Stimulated activated CD4-positive, alpha-beta T cell treated with anti-CD3 and anti-CD28 coated beads, Interleukin-1b, Interleukin-23, amount 100 ng/mL, for 4 hours (primary cell): ENCODE data around the gene LRP1B.

Source experiments
- DNase-seq, 2 donors: peaks; one replicate each; pipeline ENCODE4 v3.0.0-alpha.2; 2020; ENCODE audit warnings: low read depth in 2 of 2

The LRP1B gene

GRCh38 chr2:141770530-141770929 lies 360.3 kb downstream of the LRP1B start:
- no peak for DNase-seq

DNA sequence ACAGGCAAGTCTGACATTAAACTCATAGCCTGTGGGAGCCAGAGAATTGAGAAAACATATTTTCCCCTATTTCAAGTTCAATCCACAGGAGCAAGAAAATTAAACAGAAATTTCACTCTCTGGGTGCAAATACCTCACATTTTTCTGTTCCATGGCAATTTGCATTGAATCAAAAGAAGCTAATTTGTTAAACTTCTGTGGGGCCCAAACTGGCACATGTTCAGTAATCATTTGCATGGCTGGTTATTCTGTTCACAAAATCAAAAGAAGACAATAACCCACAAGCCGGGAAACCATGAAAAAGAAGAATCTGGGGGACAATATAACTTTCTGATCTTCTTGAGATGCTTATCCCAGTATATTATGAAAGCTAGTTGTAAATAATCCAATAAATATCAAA lies 363.1 kb downstream of the LRP1B start:
- DNase-seq = no peak

GRCh38 chr2:141767051-141767450 lies 363.8 kb downstream of the LRP1B start:
- no peak for DNase-seq

DNA sequence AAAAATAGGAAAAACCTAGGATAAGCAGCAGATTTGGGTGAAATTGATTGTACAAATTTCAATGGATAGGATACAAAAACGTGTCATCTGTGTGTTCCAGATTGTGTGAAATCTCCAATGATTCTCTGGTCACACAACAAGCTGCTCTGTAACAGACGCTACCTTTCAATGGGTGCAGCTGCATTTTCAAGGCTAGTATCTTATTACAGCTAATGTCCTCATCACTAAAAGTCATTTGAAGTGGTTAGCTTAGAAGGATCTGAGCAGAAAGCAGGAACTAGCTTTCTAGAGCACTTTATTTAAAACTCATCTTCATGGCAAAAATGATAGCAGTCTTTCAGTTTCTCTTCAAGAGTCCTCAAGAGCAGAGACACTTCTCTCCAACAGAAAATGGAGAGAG lies 364.6 kb downstream of the LRP1B start:
- no peak for DNase-seq

- no peak for DNase-seq
These were observed 382.2 kb downstream of the LRP1B start for GRCh38 chr2:141748616-141749015.

- no peak for DNase-seq
These were observed 389.2 kb downstream of the LRP1B start for GRCh38 chr2:141741652-141742051.

GRCh38 chr2:141737492-141738255 lies 393.1 kb downstream of the LRP1B start:
- DNase-seq = no peak

GRCh38 chr2:141736466-141736865 lies 394.4 kb downstream of the LRP1B start:
- DNase-seq = no peak

DNA sequence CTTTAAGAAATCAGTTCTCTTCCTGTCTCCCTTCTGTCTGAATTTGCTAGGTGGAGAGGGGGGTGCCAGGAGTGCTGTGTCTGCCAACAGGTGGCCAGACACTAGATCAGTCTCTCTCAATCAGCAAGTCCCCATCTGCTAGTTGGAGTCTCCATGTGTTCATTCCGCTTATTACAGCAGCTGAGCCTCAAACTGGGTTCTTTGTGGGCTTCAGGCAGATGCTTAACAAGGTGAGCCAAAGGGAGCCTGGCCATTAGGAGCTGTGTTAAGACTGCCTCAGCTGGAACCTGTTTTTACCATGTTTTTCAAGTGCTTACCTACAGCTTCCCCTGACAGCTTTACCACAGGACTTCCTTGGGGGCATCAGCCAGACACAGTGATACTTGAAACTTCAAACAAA lies 401.9 kb downstream of the LRP1B start:
- no peak for DNase-seq

DNA sequence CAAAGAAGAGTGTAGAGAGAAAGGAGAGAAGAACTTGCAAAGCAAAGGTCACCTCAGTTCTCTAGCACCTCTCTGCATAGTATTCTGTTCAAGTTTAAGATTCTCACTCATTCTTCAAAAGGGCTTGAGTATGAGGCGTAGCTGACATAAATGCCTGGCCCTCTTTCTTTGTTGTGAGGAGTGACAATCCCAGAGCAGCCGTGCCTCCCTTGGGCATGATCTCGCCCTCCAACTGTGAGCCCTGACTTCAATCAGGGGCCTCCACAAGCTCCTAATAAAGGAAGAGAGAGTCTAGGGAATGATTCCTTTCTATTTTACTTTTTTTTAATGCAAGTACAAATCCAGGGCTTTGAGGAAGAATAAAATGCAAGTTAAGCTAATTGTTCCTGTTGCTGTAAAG lies 402.7 kb downstream of the LRP1B start:
- no peak for DNase-seq

DNA sequence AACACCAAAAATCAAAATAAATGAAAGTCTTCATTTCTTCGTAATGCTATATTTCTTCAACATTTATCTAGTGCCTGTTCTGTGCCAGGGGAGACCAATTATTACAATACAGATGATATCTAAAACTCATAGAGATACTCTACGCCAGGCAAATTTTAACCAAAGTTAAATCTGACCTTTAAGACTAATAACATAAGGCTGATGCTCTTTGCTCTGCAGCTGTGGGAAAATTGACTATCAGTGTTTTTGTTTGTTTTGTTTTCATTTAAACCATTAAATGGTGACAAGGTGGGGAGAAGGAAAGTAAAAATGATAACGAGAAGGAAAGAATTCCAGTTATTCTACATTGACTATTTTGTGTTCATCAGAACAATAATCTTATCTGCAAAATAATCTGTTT lies 406.4 kb downstream of the LRP1B start:
- no peak for DNase-seq

DNA sequence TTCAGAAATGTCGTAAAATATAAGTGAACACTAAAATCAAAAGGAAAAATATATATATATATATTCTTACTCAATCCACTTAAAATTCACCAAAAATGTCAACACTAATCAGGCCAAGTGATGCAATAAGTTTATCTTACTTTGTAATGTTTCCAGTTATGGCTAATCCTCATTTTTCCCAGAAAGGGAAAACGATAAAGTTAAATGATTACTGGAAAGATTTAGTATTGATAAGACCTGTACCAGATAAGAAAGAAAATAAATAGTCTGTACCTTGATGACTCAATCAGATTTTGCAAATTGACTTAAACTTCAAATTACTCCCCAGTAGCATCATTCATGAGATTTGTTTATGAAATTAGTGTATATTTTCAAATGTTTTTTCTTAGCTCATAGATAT lies 407.0 kb downstream of the LRP1B start:
- DNase-seq = no peak

DNA sequence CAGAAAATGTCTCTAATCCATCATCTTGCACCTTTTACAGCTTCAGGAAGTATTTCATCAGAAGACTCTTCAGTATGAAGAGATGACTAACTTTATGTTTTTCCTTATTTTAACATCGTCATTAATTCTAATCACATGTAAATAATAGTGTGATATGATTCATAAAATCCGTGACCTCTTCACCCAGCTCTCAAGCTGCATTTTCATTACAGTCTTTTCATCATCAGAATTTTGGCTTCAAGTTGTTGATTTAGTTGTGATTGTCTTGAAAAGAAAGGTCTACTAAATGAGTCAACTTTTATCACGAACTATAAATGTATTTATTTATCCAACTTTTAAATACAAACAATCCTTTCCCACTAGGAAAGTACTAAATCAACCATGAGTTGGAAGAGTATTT lies 410.3 kb downstream of the LRP1B start:
- DNase-seq = no peak

GRCh38 chr2:141714496-141714895 lies 416.3 kb downstream of the LRP1B start:
- no peak for DNase-seq

- no peak for DNase-seq
These were observed 419.2 kb downstream of the LRP1B start for GRCh38 chr2:141711627-141712026.

GRCh38 chr2:141710589-141711239 lies 420.1 kb downstream of the LRP1B start:
- DNase-seq = no peak

DNA sequence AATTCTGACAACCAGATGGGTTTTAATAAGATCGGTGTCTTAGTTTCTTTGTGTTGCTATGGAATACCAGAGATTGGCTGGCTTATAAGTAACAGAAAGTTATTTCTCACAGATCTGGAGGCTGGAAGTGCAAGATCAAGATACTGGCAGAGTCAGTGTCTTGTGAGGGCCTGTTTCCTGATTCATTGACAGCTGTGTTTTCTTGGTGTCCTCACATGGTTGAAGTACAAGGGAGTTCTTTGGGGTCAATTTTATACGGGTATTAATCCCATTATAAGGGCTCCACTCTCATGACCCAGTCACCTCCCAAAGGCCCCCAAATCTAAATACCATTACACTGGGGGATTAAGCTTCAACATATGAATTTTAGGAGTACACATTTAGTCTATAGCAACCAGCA lies 421.1 kb downstream of the LRP1B start:
- DNase-seq = no peak

GRCh38 chr2:141707486-141707885 lies 423.3 kb downstream of the LRP1B start:
- no peak for DNase-seq

DNA sequence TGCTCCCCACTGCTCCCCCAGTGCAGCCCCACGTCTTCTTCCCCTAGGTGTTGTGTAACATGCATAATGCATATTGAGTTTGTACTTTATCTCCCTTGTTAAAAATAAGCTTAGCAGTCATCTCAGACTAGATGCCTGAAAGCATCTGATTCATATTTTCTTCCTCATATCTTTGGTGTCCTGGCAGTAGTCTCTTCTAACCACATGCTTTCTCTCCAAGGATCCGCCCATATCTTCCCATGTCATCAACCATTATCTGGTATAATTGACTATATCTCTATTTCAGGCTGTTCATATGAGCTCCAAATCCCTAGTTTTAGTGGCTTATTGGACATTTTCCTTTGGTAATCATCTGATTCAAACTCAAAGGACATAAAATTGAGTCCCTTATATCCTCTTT lies 426.3 kb downstream of the LRP1B start:
- DNase-seq = no peak

DNA sequence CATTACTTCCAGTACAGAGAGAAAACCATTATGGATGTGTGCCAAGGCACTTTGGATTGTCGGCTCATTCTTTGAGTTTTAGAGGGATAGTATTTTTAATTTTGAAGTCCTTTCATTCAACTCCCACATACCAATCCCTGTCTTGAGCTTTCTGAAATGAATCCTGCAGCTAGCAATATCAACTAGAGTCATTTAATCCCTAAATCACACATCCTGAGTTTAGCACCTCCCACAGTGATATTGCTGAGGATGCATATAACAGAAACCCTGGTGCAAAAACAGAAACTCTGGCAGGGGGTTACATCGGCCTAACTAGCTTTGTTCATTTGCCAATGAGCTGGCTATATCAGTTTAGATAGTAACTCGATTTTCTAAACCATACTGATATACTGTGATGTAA lies 427.3 kb downstream of the LRP1B start:
- DNase-seq = no peak

- no peak for DNase-seq
These were observed 429.2 kb downstream of the LRP1B start for GRCh38 chr2:141701618-141702017.

DNA sequence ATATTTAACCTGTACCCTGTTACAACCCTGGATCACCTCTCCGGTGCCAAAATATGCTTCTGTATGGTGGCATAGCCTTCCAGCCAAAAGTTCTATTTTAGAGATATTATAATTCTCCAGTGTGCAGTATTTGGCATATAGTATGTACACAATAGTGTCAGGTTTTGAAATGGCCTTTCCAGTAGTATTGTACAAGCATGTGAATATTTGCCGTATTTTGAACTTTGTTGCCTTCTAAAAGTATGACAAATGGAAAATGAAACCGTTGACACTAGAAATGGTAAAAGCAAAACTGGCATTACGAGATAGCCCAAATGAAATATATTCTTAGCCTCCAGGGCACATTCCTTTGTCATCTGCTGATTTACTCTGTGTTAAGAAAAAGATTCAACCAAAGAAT lies 431.2 kb downstream of the LRP1B start:
- no peak for DNase-seq

DNA sequence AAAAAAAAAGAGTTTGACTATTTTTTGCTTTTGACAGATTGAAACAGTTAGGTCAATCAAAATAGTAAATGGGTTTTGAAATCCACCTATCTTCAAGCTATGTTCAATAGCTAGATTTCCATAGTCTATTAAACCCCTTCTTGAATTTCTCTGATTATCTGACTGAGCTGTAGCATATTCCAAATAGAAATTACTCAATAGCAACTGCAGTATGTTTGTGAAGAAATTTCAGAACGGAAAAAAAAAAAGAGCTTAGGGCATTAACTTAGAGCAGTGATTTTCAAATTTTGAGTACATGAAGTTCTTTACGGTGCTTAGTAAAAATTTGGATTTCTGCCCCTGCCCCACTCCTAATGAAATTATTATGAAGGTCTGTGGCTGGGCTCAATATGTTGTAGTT lies 432.3 kb downstream of the LRP1B start:
- no peak for DNase-seq

DNA sequence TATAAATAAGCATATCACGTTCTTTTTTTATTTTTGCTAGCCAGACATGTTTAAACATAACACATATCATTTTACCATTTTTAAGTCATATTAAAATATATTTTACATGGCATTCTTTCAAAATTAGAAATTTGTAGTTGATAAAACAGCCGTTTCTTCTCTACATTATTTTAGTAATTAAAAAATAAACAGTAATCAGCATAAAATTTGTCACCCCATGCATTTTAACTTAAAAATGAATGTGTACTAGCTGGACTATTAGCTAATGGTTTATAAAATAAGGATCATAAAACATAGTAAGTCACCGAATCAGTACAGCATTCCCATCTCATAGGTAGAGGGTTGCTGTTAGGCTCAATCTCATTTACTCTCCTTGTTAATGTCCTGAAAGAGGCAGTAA lies 433.8 kb downstream of the LRP1B start:
- DNase-seq = no peak
